H4 (cell line): Measurements from ENCODE around the gene ZNF695. TPM values are rescaled to one million over a fixed set of nuclear protein-coding genes. Genes with fewer than 3 reads are reported as not detected.
A peak's percentile ranks its signal among the peaks of the same experiment; 100 is the strongest.
"Not testable (repeated sequence)": the region's sequence is repeated elsewhere in the genome, so short reads cannot be mapped to it uniquely, and the experiment has no call there.

Source experiments
- DNase-seq: peaks from one replicate; pipeline ENCODE4 v3.0.0-alpha.2; 2015; ENCODE audit warnings: low spot score
- total RNA-seq: library from RNA; depleted of rRNA; stranded (reverse); fragments of >200 nt; shearing (Covaris generic); gene quantifications from 2 replicates; pipeline ENCODE4 v1.2.3, GENCODE V29; 2014; rRNA removed

ZNF695 gene
- total RNA-seq = 1.8 and 2.0 TPM in 2 replicates

DNA sequence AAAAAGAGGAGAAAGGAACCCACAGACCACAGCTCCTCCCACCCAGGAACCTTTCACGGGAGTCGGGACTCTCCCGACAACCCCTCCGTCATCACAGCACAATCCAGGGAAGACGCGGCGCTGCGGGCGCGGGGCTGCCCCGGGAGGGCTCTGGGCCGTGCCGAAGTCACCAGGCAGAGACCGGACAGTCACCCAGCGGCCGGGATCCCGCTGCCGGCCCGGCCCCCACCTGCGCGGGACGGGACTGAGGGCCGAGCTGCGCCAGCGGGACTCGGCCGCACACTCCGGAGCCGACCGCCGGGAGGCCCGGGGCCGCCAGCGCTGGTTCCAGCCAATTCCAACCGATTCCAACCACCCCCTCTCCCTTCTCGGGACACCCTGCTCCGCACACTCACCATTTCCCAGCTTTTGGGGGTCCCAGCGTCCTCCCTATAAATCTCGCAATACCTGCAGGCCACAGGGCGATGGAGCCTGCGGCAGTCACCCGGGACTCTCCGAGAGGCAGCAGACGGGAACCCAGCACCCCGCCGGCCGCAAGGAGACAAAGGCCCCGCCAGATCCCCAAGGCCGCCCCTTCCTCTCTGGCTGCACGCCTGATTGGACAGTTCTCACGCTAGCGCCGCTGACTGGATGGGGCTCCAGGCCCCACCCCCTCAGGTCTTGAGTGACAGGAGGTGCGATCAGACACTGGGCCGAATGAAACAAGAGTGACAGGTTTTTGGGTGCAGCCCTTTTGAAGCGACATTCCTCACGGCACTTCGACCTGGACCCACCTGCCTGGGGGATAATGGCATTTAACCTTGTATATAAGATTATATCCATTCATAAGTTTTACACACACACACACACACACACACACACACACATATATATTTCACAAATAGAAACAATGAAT lies at the start of gene ZNF695:
ZNF695 (minus strand) TSS at position 547 of the 895 bp plus-strand sequence; CDS start at position 398, 149 bp downstream.
- peak; percentile 85 for DNase-seq

DNA sequence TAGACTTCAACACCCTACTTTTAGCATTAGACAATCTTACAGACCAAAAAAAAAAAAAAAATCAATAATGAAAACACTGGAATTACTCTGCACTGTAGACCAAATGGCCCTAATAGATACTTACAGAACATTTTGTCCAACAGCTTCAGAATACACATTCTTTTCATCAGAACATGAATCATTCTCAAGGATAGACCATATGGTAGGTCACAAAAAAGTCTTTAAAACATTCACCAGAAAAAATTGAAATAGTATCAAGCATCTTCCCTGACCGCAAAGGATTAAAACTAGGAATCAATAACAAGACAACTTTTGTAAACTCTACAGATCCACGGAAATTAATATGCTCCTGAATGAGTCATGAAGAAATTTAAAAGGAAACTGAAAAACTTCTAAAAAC lies 48.2 kb upstream of the ZNF695 start:
- no peak for DNase-seq

DNA sequence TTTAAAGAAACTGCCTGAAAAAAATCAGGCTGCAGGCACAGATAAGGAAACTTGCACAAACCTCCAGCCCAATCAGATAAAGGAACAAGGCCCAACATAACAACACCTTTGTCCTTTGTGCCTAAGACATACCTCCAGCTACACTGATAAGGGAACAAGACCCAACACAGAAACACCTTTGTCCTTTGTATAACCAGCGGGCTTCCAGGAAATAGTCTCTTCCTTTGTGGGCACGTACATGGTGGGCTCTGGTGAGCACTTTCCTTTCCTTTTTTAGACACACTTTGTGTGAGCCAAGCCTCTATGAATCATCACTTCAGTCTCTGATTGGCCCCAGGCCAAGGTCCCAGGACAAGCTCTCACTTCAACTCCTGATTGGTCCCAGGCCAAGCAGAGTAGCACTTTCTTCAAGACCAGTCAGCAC lies 47.1 kb upstream of the ZNF695 start:
- no peak for DNase-seq

DNA sequence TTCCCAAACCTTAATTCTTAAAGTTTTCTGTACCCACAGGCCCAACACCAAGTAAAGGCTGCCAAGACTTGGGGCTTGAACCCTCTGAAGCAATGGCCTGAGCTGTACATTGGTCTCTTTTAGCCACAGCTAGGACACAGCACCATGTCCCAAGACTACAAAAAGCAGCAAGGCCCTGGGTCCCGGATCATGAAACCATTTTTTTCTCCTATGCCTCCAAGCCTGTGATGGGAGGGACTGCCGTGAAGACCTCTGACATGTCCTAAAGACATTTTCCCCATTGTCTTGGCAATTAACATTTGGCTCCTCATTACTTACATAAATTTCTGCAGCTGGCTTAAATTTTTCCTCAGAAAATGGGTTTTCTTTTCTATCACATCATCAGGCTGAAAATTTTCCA lies 39.8 kb upstream of the ZNF695 start:
- DNase-seq = no peak

DNA sequence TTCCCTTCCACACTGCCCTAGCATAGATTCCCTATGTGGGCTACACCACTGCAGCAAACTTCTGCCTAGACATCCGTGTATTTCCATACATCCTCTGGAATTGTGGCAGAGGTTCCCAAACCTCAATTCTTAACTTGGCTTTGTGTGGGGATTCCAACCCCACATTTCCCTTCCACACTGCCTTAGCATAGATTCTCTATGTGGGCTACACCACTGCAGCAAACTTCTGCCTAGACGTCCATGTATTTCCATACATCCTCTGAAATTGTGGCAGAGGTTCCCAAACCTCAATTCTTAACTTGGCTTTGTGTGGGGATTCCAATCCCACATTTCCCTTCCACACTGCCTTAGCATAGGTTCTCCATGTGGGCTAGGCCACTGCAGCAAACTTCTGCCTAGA lies 39.4 kb upstream of the ZNF695 start:
- DNase-seq = no peak

DNA sequence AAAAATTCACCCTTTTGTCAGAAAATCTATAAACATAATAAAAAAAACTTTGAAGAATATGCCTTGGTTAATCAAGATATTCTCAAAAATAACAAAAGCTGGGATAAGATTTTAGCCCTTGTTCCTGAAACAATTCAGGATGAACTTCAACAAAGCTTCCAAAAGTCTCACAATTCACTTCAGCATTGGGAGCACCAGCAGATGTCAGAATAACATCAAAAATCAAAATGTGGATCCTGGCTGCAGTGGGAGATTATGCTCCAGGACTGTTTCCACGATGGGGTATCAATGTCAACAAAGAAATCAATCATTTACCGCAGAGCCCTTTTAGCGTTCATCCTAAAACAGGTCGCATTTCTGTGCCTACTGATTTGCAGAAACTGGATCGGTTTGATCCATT lies 35.5 kb upstream of the ZNF695 start:
- no peak for DNase-seq

DNA sequence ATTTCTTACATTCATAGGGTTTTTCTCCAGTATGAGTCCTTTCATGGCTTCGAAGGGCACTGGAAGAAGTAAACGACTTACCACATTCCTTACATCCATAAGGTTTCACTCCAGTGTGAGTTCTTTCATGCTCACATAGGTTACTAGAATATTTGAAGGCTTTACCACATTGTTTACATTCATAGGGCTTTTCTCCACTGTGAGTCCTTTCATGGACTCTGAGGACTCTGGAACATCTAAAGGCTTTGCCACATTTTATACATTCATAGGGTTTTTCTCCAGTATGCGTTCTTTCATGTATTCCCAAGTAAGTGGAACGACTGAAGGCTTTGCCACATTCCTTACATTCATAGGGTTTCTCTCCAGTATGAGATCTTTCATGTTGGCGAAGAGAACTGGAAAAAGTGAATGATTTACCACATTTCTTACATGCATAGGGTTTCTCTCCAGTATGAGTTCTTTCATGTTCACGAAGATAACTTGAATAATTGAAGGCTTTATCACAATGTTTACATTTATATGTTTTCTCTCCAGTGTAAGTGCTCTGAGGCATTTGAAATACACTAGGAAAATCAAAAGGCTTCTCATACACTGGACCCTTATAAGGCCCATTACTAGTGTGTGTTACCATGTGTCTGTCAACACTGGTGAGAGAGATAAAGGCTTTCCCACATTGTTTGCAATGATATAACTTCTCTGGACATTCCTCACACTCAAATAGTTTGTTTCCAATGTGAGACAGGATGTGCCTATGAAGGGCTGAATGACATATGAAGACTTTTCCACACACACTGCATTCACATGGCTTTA lies 29.9 kb upstream of the ZNF695 start:
- no peak for DNase-seq

DNA sequence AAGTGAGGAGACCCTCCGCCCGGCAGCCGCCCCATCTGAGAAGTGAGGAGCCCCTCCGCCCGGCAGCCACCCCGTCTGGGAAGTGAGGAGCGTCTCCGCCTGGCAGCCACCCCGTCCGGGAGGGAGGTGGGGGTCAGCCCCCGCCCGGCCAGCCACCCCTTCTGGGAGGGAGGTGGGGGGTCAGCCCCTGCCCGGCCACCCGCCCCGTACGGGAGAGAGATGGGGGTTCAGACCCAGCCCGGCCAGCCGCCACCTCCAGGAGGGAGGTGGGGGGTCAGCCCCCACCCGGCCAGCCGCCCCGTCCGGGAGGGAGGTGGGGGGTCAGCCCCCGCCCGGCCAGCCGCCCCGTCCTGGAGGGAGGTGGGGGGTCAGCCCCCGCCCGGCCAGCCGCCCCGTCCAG lies 24.4 kb upstream of the ZNF695 start:
- not testable (repeated sequence) for DNase-seq

DNA sequence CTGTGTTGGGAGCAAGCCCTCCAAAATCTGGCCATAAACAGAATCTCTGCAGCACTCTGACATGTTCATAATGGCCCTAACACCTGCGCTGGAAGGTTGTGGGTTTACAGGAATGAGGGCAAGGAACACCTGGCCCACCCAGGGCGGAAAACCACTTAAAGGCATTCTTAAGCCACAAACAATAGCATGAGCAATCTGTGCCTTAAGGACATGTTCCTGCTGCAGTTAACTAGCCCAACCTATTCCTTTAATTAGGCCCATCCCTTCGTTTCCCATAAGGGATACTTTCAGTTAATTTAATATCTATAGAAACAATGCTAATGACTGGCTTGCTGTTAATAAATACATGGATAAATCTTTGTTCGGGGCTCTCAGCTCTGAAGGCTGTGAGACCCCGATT lies 16.8 kb upstream of the ZNF695 start:
- not testable (repeated sequence) for DNase-seq

DNA sequence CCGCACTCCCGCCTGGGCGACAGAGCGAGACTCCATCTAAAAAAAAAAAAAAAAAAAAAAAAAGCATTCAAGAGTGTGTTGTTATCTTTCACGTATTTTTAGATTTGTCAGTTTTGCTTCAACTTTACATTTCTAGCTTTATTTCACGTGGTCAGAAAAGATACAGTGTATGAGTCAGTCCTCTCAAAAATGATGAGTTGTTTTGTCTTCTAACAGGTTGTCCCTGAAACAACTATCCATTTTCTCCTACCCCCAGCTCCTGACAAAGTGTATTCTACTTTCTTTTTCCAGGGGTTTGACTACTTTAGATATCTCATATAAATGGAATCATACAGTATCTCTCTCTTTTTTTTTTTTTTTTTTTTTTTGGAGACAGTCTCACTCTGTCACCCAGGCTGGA lies 5.5 kb upstream of the ZNF695 start:
- DNase-seq = no peak

DNA sequence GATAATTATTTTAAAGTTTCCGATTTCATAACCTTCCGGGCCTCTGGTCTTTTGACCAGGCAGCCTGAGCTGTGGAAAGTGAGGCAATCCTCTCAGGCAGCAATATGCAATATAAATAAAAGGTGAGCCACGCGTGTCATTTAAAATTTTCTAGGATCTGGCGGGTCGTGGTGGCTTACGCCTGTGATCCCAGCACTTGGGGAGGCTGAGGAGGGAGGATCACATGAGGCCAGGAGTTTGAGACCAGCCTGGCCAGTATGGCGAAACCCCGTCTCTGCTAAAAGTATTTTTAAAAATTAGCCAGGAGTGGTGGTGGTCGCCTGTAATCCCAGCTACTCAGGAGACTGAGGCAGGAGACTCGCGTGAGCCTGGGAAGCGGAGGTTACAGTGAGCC lies 546 bp upstream of the ZNF695 start:
- no peak for DNase-seq

DNA sequence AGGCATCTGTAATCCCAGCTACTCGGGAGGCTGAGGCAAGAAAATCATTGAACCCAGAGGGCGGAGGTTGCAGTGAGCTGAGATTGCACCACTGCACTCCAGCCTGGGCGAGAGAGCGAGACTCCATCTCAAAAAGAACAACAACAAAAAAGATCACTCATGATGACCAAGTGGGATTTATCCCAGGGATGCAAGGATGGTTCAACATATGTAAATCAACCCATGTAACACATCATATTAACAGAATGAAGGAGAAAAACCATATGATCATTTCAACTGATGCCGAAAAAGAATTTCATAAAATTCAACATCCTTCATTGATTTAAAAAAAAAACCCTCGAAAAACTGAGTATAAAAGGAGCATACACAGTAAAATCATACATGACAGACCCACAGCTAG lies 3.8 kb downstream of the ZNF695 start:
- DNase-seq = not testable (repeated sequence)

DNA sequence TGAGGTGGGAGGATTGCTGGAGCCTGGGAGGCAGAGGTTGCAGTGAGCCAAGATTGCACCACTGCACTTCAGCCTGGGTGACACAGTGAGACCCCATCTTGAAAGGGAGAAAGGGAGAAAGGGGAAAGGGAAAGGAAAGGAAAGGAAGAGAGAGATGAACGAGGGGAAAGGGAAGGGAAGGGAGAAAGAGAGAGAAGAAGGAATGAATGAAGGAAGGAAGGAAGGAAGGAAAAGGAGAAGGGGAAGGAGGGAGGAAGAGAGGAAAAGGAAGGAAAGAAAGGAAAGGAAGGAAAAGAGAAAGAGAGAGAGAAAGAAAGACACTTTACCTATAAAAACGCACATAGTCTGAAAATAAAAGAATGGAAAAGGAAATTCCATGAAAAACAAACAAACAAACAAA lies 18.0 kb downstream of the ZNF695 start:
- no peak for DNase-seq

DNA sequence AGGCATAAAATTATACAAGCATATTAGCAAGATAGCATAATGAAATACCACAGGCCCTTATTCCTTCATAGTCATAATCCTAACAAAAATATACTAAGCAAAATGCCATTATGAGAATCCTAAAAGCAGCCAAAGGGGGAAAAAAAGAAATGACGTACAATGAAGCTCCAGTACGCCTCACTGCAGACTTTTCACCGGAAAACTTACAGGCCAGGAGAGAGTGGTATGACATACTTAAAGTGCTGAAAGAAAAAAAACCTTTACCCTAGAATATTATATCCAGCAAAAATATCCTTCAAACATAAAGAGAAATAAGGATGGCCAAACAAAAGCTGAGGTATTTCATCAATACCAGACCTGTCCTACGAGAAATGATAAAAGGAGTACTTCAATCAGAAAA lies 19.5 kb downstream of the ZNF695 start:
- DNase-seq = no peak

DNA sequence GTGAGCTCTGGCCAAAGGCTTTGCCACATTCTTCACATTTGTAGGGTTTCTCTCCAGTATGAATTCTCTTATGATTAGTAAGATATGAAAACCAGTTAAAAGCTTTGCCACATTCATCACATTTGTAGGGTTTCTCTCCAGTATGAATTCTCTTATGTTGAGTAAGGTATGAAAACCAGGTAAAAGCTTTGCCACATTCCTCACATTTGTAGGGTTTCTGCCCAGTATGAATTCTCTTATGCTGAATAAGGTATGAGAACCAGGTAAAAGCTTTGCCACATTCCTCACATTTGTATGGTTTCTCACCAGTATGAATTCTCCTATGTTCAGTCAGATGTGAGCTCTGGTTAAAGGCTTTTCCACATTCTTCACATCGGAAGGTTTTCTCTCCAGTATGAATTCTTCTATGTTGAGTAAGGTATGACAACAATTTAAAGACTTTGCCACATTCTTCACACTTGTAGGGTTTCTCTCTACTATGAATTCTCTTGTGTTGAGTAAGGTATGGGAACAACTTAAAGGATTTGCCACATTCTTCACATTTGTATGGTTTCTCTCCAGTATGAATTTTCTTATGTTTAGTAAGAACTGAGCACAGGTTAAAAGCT lies 20.7 kb downstream of the ZNF695 start:
- DNase-seq = no peak

DNA sequence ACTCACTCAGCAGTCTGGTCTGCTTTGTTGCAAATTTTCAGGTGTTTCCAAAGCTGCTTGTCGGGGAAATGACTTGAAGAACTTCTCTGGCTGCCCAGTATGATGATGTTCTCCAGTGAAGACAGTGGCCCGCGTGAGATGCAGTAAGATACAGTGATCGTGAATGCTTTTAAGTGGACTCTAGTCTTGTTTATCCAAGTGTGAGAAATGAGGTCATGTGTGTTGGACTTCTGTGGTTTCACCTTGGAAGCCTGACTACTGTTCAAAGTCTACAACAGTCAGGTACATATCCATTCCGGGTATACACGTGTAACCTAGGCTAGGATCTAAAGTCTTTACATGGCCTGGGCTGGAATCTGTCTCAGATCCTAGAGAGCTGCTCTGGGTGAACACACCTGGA lies 29.1 kb downstream of the ZNF695 start:
- no peak for DNase-seq

DNA sequence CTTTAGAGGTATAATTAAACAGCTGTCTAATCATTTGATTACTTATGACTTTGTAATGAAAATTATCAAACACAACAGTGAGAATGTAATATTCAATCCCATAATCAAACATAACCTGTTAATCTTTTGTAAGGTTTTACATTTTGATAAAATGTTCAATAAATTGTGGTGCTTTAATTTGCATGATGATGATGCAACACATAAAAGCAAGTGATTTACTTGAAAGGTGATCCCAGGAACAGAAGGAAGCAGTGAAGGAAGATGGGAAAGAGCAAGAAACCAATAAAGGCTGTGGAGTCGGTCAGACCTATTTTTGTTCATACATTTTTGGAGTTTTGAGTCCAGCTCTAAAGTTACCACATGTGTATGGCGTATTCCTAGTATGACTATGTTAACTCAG lies 29.6 kb downstream of the ZNF695 start:
- DNase-seq = no peak

DNA sequence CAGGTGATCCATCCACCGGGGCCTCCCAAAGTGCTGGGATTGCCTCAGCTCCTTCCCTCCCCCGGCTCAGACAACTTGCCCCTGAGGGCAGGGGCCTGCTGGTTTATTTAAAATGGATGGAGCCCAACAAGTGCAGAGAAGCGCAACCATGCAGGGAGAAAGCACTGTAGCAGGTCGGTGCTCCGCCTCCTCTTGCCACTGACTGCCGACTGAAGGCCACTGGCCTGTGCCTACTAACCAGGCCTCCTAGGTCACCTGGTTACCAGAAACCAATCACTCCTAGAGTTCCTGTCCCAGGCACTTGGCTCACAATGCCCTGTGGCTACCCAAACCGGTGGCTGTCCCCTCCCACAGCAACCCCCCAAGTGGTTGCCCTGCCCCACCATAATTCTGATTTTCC lies 35.9 kb downstream of the ZNF695 start:
- DNase-seq = no peak

DNA sequence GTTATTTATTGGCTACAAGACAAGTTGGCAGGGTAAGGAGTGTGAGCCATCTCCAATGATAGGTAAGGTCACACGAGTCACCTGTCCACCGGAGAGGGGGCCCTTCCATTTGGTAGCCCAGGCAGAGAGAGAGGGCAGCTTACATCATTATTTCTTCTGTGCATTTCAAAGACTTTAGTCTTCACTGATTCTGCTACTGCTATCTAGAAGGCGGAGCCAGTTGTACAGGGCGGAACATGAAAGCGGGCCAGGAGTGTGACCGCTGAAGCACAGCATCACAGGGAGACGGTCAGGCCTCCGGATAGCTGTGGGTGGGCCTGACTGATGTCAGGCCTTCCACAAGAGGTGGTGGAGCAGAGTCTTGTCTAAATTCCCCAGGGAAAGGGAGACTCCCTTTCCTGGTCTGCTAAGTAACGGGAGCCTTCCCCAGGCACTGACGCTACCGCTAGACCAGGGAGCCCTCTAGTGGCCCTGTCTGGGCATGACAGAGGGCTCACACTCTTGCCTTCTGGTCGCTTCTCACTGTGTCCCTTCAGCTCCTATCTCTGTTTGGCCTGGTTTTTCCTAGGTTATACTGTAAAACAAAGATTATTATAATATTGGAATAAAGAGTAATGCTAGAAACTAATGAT lies 36.7 kb downstream of the ZNF695 start:
- DNase-seq = no peak

DNA sequence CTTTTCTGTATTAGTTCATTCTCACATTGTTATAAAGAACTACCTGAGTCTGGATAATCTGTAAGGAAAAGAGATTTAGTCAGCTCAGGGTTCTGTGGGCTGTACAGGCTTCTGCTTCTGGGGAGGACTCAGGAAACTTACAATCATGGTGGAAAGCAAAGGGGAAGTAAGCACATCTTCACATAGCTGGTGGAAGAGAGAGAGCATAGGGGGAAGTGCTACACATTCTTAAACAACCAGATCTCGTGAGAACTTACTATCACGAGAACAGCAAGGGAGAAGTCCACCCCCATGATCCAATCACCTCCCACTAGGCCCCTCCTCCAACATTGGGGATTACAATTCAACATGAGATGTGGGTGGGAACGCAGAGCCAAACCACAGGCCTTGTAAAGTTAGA lies 38.2 kb downstream of the ZNF695 start:
- no peak for DNase-seq

DNA sequence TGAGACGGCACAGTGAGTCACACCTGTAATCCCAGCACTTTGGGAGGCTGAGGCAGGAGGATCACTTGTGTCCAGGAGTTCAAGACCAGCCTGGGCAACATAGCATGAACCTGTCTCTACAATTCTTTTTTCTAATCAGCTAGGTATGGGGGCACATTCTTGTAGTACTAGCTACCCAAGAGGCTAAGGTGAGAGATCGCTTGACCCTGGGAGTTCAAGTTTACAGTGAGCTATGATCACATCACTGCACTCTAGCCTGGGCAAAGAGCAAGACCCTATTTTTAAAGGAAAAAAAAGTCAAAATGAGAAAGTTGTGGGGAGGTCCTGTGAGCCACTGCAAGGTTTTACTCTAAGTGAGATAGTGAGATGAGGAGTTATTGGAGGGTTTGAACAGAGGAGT lies 41.4 kb downstream of the ZNF695 start:
- no peak for DNase-seq
